Ovary (tissue), 3 donors: ENCODE results near the gene GPX3.

Experiments used
- CTCF ChIP-seq, 3 donors: fragments of 450-650 bp in 2 of 3; fragments of 200-600 bp in 1 of 3; IDR thresholded peaks; one replicate each; pipeline versions ENCODE4 v1.5.1 to v1.8.0; 2016 to 2022; ENCODE audit warnings: antibody characterized with exemption in 3 of 3, mild to moderate bottlenecking in 1 of 3
- EP300 ChIP-seq: sonication (generic); formaldehyde crosslinking; IDR thresholded peaks from one replicate; pipeline ENCODE4 v1.6.1; 2017; ENCODE audit warnings: antibody characterized with exemption
- POLR2A ChIP-seq: fragments of 450-650 bp; IDR thresholded peaks from one replicate; pipeline ENCODE4 v1.6.1; 2017; ENCODE audit warnings: antibody characterized with exemption, mild to moderate bottlenecking, moderate library complexity
- donor health status: DM: no; HTN: no; CAD: no.

DNA sequence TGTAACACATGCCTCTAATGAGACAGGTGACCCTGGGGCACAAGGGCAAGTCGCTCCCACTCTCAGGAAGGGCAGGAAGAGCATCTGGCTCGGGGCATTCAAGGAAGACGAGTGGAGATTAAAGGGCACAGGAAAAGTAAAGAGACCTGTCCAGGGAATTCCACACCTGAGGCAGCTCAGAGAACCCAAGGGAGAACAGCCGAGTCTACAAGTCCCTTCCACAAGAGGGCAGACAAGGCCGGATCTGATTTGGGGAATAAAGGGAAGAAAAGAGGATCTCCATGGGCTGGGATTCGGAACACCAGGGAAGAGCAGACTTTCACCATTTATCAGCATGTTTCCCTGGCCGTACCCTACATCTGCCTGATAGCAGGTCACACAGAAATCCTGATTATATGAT is 28.1 kb downstream of the GPX3 start:
- TF ChIP-seq CTCF (IDR thresholded peaks at IDR 0.05), result no peak
- no peak for TF ChIP-seq POLR2A
- no peak for TF ChIP-seq EP300
